ENCODE measurements around the gene KRT32.
A peak's percentile ranks its signal among the peaks of the same experiment; 100 is the strongest.

The KRT32 gene

GRCh38 chr17:41492771-41493170 lies 25.6 kb upstream of the KRT32 start:
- no peak for DNase-seq (ENCODE audit: extremely low read depth in 1 of 2, low read depth in 1 of 2)

- no peak for DNase-seq (ENCODE audit: extremely low read depth in 1 of 2, low read depth in 1 of 2)
Measured at GRCh38 chr17:41492351-41492750, 25.2 kb upstream of the KRT32 start.

GRCh38 chr17:41491476-41491875 lies 24.3 kb upstream of the KRT32 start:
- no peak for DNase-seq (ENCODE audit: extremely low read depth in 1 of 2, low read depth in 1 of 2)

GRCh38 chr17:41490000-41490990 lies 23.1 kb upstream of the KRT32 start:
- no peak for DNase-seq (ENCODE audit: extremely low read depth in 1 of 2, low read depth in 1 of 2)

- no peak for DNase-seq (ENCODE audit: extremely low read depth in 1 of 2, low read depth in 1 of 2)
Measured at GRCh38 chr17:41489531-41489930, 22.3 kb upstream of the KRT32 start, which contains the start of gene KRT36. Gene KRT36, minus strand, starts transcription at chr17:41489910. Its CDS starts 46 bp downstream, at chr17:41489864.

- peak; percentile 3 to 22 for DNase-seq (ENCODE audit: extremely low read depth in 1 of 2, low read depth in 1 of 2)
Measured at GRCh38 chr17:41486809-41487530, 19.8 kb upstream of the KRT32 start.

GRCh38 chr17:41486316-41486715 lies 19.1 kb upstream of the KRT32 start:
- DNase-seq (ENCODE audit: extremely low read depth in 1 of 2, low read depth in 1 of 2), result no peak

GRCh38 chr17:41484920-41485904 lies 18.0 kb upstream of the KRT32 start:
- DNase-seq (ENCODE audit: extremely low read depth in 1 of 2, low read depth in 1 of 2), result no peak

DNA sequence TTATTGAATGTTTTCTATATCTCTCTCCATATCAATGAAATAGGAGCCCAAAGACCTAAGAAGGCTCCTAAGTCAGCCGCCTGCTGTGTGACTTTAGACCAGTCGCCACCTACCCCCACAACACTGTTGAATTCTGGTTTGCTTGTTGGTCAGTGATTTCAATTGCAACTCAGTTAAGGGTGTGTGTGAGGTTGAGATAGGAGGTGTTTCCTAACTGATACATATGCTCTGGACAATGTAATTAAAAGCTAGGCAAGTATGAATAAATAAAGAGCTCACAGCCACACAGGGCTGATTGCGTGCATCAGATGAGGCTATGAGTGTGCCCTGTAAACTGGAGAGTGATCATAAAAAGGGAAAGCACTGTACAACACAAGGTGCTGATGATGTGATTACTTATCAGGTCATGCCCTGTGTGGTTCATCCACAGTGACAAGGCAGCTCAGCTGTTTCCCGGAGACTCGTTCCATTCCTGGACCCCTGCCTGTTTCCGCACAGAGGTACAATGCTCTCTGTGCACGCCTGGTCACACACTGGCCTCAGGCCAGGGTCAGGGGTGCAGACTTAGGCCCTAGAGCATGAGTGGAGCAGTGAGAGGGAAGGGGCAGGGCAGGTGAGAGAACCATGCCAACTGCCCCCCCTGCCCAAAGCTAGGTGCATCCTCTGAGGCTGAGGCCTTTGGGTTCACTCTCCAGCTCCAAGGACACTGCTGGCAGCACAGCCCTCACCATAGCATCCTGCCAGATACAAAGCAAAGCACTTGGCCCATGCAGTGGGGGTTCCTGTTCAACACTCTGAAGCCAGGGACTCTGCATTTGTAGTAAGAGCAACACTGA lies 17.0 kb upstream of the KRT32 start:
- DNase-seq (ENCODE audit: extremely low read depth in 1 of 2, low read depth in 1 of 2), result no peak

GRCh38 chr17:41483531-41483930 lies 16.3 kb upstream of the KRT32 start:
- DNase-seq (ENCODE audit: extremely low read depth in 1 of 2, low read depth in 1 of 2), result no peak

DNA sequence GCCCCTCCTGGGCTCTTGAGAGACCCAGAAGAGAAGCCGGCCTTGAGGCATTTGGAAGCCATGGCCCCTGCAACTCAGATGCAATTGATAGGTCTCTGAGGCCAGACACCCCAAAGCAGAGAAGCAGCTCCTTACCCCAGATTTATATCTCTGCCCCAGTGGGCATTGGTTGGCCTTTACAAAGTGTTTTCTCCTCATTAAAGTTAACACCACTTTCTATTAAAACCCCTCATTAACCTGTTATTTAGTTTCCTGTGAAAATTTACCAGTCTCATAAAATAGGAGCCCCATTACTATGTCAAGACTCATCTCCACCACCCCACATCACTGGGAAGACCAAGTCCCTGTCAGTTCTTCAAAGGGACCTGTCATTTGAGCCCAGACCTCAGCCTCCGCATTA lies 13.8 kb upstream of the KRT32 start, which contains the start of gene KRT35:
Gene KRT35, minus strand, starts transcription at position 116 of the 400 bp plus-strand sequence. Its CDS starts 54 bp downstream, at position 62.
- DNase-seq (ENCODE audit: extremely low read depth in 1 of 2, low read depth in 1 of 2), result no peak

GRCh38 chr17:41480581-41480980 lies 13.4 kb upstream of the KRT32 start:
- DNase-seq (ENCODE audit: extremely low read depth in 1 of 2, low read depth in 1 of 2), result no peak

GRCh38 chr17:41480136-41480535 lies 12.9 kb upstream of the KRT32 start:
- DNase-seq (ENCODE audit: extremely low read depth in 1 of 2, low read depth in 1 of 2), result no peak

DNA sequence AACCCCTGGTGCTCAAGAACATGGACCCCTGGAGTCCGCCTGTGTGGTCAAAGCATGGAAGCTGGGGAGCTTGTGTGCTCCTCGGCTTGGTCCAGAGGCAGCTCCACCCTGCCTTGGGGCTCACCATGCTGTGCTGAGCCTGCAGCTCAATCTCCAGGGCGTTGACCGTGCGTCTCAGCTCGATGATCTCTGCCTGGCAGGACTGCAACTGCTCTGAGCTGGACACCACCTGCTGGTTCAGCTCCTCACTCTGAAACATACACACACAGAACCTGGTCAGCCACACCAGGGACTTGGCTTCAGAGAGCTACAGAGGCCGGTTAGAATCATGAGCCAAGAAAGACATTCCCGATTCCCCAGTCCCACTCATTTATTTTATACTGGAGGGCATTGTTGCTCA lies 11.1 kb upstream of the KRT32 start:
- no peak for DNase-seq (ENCODE audit: extremely low read depth in 1 of 2, low read depth in 1 of 2)

DNA sequence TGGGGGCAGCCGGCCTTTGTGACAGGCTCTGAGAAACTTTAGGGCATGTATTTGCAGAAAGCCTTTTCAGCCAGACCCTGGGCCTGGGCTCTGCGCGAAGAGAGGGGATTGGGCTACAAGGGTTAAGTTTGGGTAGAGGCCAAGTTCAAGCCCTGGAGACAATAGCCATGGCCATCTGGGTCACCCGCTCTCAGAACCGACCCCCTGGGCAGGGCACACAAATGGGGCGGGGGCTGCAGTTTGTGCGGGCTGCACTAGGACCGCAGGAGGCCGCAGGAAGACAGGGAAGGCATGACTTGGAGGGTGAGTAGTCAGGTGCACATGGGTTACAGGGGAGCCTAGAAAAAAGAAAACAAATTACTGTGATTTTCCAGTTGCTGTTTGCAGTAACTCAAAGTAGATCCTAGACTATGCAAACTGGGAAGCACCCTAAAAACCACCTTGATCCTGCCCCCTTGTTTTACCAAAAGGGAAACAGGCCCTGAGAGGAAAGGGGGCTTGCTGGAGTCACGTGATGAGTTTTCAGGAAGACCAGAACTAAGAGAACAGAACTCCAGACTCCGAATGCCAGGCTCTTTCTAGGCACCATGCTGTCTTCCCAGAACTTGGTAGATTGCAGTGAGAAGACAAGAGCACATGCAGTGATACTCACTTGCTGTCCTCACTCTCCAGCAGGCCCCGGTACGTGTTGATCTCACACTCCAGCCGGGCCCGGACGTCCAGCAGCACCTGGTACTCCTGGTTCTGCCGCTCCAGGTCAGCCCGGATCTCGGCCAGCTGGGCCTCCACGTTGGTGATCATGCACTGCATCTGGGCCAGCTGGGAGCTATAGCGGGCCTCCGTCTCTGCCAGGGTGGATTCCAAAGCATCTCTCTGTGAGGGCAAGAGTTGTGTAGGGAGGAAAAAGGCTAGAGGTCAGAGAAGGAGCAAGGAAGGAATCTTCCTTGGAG lies 10.0 kb upstream of the KRT32 start:
- no peak for DNase-seq (ENCODE audit: extremely low read depth in 1 of 2, low read depth in 1 of 2)

DNA sequence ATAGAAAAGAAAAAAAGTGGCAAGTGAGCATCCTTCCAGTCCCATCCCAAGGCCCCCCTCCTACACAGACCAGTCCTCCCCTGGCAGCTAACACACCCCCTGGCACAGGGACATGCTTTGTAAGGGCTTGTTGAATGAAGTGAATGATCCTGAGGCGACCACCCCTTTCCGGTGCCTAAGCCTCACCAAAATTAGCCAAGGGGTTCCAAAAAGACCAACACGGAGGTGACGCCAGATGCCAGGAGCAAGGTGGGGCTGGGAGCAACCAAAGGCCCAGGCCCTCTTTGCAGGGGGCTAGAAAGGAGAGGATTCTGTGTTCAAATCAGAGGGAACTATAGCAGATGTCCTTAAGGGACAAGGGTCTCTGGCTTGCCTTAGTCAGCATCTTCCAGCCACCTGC lies 8.2 kb upstream of the KRT32 start:
- no peak for DNase-seq (ENCODE audit: extremely low read depth in 1 of 2, low read depth in 1 of 2)

DNA sequence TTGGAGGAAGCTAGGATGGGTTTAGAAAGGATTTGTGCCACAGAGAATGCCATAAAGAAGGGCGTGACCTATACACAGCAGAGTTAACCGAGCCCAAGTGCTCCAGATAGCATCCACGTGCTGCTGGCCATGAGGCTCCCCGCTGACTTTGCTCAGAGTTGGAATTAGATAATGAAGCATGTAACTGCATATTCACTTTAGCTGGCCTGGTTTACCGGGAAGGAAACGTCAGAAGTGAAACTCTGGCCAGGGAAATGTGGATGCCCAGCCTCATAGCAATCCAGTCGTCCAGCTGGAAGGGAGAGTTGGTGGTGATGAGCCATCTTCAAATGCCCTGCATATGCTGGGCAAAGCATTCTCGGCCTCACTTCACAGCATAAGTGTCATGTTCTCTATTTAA lies 7.7 kb upstream of the KRT32 start:
- no peak for DNase-seq (ENCODE audit: extremely low read depth in 1 of 2, low read depth in 1 of 2)

DNA sequence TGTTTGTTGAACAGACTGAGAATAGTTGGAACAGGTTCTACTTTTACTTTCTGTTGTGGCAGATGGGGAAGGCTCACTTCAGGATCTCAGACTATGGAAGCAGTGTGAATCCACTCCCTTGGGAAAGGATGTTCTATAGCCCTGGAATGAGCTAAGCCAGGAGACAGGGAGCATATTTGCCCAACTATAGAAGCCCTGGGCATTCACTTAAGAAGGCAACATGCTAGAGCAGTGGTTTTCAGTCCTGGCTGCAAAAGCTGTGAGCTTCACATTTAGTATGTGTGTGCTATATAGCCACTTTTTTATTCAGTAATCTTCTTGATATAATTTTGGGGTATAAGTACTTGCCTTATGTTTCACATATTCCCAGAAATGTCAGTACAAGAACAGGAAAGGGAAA lies 1.2 kb upstream of the KRT32 start:
- DNase-seq (ENCODE audit: extremely low read depth in 1 of 2, low read depth in 1 of 2), result no peak

DNA sequence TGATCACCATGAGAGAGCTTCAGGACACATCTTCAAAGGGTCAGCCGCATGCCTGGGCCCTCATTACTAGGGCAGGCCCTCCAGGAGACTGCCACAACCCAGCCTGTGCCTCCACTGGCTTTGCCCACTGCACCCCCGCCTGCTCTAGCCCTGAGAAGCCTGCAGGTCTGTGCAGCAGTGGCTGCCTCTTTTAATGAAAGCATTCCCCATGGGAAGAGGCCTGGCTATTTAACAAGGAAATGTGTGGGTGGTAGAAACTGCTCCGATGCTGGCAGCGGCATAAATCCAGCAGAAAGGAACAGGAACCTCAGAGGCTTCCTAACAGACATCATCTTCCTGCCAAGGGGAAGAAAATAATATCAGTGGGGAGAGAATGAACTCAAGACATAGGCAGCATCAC lies 375 bp upstream of the KRT32 start:
- DNase-seq (ENCODE audit: extremely low read depth in 1 of 2, low read depth in 1 of 2), result no peak
